AML-193 (cell line): ENCODE data around the gene IRAK4.
A peak's percentile ranks its signal among the peaks of the same experiment; 100 is the strongest.

Experiments used
- DNase-seq, 2 experiments: peaks; one replicate each; lab custom pipeline; 2025; lab: John Stamatoyannopoulos, UW

IRAK4 gene

DNA sequence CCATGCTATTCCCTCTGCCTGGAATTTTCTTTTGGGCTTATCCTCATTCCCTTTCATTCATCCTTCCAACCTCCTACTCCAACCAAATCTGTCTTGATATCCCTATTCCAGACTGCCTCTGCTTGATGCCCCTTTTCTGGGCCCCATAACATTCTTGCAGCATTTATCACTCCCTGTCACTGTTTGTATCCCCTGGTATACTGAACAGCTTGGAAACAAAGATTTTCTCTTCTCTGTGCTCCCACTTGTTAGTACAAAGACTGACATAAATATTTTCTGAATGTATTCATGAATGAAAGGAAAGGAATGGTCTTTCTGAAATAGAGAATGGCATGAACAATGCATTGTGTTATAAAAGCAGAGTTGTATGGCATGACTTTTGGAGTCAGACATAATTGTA is 7.5 kb downstream of the IRAK4 start:
- no peak for DNase-seq

GRCh38 chr12:43776498-43776897 is 17.7 kb downstream of the IRAK4 start:
- peak; percentile 43 to 44 for DNase-seq

DNA sequence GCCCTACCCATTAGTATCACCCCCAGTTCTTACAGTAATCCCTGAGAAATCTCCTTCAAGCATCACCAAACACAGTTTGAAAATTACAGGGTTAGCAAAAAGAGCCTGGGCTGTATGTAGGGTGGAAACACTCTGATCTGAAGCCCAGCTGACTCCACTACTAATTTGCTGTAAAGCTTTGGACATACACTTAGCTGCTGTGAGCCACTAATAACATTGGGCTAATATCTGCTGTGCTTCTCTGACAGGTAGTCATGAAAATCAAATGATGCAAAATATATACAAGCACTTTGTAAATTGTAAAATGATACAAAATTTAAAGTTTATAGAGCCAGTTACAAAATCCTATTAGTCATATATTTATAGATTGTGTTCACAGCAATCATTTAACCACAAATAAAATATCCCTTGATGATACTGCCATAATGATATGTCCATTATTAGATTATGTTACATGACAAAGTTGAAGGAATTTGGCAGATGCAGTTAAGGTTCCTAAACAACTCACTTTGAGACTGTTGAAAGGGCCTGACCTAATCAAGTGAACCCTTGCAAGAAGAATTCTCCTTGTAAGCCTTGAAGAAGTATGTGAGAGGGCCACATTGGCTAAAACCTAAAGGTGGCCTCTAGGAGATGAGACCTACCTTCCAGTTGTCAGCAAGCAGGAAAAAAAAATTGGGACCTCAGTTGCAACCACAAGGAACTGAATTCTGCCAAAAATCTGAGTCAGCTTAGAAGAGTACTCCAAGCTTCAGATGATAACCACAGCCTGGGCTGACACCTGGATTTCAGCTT is 28.3 kb downstream of the IRAK4 start:
- no peak for DNase-seq

DNA sequence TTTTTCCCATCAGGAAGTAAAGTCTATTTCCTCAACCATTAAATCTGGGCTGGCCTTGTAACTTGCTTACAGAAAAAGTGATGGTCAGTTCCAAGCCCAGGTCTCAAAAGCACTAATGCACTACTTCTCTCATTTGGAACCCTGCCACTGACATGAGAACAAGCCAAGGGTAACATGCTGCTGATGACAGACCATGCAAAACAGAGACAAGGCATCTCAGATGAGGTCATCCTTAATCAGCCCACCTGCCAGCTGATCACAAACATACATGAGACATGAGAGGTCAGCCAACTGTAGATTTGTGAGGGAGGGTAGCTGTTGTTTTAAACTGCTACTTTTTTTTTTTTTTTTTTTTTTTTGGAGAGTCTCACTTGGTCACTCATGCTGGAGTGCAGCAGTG is 31.2 kb downstream of the IRAK4 start:
- no peak for DNase-seq

DNA sequence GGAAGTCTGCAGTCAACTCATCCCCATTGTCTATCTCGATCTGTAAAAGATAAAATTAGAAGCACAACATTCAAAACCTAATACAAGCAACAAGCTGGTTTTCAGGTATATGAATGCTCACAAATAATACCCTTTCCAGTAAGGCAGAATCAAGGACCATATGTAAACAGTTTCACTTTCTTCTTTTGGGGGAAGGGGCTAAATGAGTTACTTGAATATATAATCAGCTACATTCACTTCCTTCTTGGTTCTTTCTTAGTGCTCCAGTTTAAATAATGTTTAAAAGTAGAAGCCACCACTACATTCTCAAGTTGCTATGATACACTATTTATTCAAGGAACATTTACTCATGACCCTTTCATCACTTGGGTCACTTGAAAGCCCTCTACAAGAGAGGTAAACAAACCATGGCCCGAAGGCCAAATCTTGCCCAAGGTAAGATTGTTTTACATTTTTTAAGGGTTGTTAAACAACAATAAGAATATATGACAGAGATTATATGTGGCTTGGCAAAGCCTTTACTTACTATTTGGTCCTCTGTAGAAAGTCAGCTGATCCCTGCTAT is 37.0 kb downstream of the IRAK4 start:
- DNase-seq, result no peak

GRCh38 chr12:43797561-43798217 is 38.9 kb downstream of the IRAK4 start:
- no peak for DNase-seq

DNA sequence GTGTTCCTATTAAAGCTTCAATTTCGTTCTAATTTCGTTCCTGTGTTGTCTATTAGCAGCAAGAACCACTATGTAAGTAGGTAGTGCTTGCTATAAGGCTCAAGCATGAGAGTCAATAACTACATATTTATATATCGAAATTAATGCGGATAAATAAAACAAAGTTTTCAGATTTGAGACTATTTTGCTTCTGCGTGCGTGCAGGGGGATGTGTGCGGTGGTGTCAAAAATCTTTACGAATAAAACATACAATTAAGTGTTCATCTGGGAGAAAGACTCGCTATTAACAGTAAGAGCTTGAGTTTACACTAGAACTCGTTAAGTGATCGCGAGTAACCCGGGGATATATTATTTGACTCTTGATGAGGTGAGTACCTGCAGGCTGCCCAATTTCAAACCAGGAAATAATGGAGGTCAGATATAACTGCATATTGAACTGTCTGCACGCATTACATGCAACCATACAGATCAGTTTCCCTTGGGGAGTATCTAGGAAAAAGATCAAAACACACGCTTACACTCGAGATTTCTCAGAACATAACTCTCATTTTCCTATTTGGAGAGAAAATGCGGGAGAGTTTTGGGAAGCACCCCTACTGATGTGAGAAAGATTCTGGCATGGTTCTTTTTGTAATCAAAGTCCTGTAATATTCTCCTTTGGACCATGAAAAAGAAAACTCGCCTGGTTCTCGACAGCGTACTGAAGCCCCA is 46.6 kb downstream of the IRAK4 start:
- DNase-seq, result peak in 1 of 2 experiments; percentile 15

DNA sequence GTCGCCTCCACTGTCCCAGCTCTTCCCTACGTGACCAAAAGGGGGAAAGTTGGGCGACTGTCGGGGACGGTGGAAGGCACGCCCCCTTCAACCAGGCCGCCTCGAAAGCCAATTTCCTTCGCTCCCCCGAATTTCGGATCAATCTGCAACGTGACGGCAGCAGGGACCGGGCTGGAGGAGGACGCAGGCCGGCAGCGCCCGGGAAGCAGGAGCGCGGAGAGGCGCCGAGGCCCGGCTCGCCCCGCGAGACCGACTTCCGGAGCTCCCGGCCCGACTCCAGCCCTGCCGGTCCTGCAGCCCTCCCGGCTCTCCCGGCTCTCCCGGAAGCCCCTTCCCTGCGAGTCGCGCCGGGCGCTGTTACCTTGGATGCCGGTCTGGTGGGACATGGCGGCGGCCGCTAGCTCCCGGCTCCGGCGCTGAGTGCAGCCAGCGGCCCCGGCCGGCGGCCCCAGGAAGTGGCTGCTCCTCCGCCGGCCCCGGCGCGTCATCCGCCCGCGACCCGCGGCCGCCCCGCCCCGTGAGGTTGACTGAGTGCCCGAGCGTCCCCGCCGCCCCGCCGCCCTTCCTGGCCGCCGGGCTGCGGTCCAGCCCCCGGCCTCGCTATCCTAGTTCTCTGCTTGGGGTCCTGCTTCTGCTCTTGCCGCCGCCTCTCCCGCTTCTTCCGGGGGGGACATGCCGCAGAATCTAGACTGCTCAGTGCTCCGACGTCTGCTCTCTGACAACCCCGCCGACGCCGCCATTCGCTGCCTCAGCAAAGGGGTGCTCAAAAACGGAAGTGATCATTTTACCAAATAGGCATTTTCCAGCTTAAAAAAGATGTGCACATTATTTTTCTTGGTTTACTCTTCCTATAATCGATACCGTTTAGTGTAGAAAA is 47.3 kb downstream of the IRAK4 start, which contains the start of gene TWF1:
Gene TWF1, minus strand, starts transcription at position 458 of the 877 bp plus-strand sequence. Its CDS starts 72 bp downstream, at position 386.
- peak; percentile 64 for DNase-seq

DNA sequence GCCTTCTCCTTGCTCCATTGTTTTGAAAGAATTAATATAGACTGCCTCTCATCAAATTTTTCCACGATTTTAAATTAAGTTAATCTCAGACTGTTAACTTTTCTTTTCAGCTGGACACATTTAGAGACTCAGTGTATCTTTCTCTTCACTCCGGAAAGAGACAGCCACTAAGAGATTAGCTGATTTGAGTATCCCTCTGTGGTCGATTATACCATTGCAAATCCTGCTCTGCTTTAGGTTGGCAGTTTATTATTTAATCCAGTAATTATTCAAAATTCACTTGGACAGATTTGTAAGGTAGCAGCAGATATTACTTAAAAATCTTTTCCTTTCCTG is 48.0 kb downstream of the IRAK4 start:
- no peak for DNase-seq

- DNase-seq, result no peak
These were observed 48.6 kb downstream of the IRAK4 start for GRCh38 chr12:43807386-43807785.

- DNase-seq, result no peak
These were observed 53.3 kb downstream of the IRAK4 start for GRCh38 chr12:43812057-43812456.

DNA sequence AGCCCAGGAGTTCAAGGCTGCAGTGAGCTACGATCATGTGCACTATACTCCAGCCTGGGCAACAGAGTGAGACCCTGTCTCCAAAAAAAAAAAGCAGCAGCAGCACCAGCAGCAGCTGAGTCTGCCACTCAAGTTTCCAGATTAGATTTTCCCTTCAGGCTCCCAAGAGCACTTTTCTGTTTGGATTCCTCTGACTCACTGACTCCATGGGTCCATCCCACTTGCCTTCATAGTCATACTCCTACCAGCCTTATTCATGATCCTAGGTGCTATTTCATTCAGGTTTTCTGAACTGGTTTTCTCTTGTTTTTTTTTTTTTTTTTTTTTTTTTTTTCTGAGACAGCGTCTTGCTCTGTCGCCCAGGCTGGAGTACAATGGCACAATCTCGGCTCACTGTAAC is 54.2 kb downstream of the IRAK4 start:
- DNase-seq, result no peak

GRCh38 chr12:43815416-43815815 is 56.7 kb downstream of the IRAK4 start:
- no peak for DNase-seq

DNA sequence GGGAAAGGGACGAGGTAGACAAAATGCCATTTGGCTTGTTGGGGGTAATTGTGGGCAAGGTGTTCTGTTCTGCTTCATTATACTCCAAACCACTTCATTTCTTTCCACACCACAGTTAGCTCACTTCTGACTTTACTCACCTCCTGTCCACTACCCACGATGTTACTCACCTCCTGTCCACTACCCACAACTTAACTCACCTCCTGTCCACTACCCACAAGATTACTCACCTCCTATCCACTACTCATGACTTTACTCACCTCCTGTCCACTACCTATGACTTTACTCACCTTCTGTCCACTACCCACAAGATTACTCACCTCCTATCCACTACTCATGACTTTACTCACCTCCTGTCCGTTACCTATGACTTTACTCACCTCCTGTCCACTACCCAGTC is 57.4 kb downstream of the IRAK4 start:
- DNase-seq, result no peak

- DNase-seq, result no peak
These were observed 65.5 kb downstream of the IRAK4 start for GRCh38 chr12:43824207-43824775.

DNA sequence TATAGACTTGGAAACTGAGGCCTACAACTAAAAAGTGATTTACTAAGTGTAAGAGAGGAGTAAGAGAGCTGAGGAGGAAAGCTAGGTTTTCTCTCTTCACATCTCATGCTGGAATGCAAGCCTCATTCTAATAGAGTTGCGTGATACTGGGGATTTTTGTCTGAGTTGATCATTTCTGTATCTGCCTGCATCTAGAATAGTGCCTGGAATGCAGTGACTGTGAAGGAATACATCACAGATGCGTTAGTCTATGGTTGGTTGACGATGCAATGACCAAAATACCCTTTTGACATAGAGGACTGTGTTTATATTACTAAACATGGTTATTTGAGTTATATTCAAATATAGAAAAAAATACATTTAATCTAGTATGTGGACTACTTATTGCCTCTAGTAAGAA is 67.9 kb downstream of the IRAK4 start:
- DNase-seq, result no peak

GRCh38 chr12:43827093-43827492 is 68.3 kb downstream of the IRAK4 start:
- DNase-seq, result no peak

- peak; percentile 34 to 51 for DNase-seq
These were observed 73.9 kb downstream of the IRAK4 start for GRCh38 chr12:43832463-43833168.

- DNase-seq, result no peak
These were observed 76.5 kb downstream of the IRAK4 start for GRCh38 chr12:43835264-43835655.

GRCh38 chr12:43835656-43836474 is 77.1 kb downstream of the IRAK4 start, which contains the start of gene TMEM117:
TMEM117 (plus strand) TSS chr12:43836081.
- DNase-seq, result no peak
